SK-N-SH treated with all-trans-retinoic acid at 6 μM for 48 hours (cell line): Measurements from ENCODE around the gene CYB5B.

Source experiments
- ATAC-seq: fragments of 200-7000 bp; cut with Tn5 transposase; 3 replicates; pipeline ENCODE4 v1.9.1; 2020; ENCODE audit warnings: mild to moderate bottlenecking, moderate library complexity
- ARNTL ChIP-seq: fragments of 450-650 bp; formaldehyde crosslinking; IDR thresholded peaks from 2 replicates; pipeline ENCODE4 v1.5.0; 2020; ENCODE audit warnings: low read depth, mild to moderate bottlenecking, moderate library complexity, borderline replicate concordance
- BACH2 ChIP-seq: fragments of 250-450 bp; sonication (Bioruptor Pico); IDR thresholded peaks from 2 replicates; pipeline ENCODE4 v1.9.0; 2021; ENCODE audit warnings: mild to moderate bottlenecking, borderline replicate concordance
- OSR1 ChIP-seq: fragments of 250-450 bp; sonication (Bioruptor Pico); IDR thresholded peaks from 2 replicates; pipeline ENCODE4 v1.8.0; 2022; ENCODE audit warnings: moderate library complexity, mild to moderate bottlenecking, inconsistent platforms
- PPARA ChIP-seq: fragments of 250-450 bp; sonication (Bioruptor Pico); IDR thresholded peaks from 2 replicates; pipeline ENCODE4 v1.5.0; 2020; ENCODE audit warnings: mild to moderate bottlenecking, borderline replicate concordance
- TCF4 ChIP-seq: fragments of 250-450 bp; sonication (Bioruptor Pico); IDR thresholded peaks from 2 replicates; pipeline ENCODE4 v1.8.0; 2021; ENCODE audit warnings: mild to moderate bottlenecking, moderate library complexity, borderline replicate concordance
- TOX ChIP-seq: fragments of 250-450 bp; sonication (Bioruptor Pico); IDR thresholded peaks from 2 replicates; pipeline ENCODE4 v1.8.0; 2021; ENCODE audit warnings: mild to moderate bottlenecking, moderate library complexity, borderline replicate concordance
- ZC3H10 ChIP-seq: fragments of 250-450 bp; sonication (Bioruptor Pico); IDR thresholded peaks from 2 replicates; pipeline ENCODE4 v1.5.1; 2021; ENCODE audit warnings: mild to moderate bottlenecking, moderate library complexity
- ZFP3 ChIP-seq: fragments of 250-450 bp; sonication (Bioruptor Pico); IDR thresholded peaks from 2 replicates; pipeline ENCODE4 v1.5.0; 2020; ENCODE audit warnings: mild to moderate bottlenecking, moderate library complexity
- ZFP30 ChIP-seq: fragments of 450-650 bp; formaldehyde crosslinking; IDR thresholded peaks from 2 replicates; pipeline ENCODE4 v1.5.0; 2022; ENCODE audit warnings: mild to moderate bottlenecking, moderate library complexity
- ZNF565 ChIP-seq: fragments of 450-650 bp; formaldehyde crosslinking; conservative IDR thresholded peaks from 2 replicates; pipeline ENCODE4 v1.5.0; 2020; ENCODE audit warnings: low read depth, mild to moderate bottlenecking, moderate library complexity
- ZNF8 ChIP-seq: fragments of 450-650 bp; formaldehyde crosslinking; IDR thresholded peaks from 2 replicates; pipeline ENCODE4 v1.5.0; 2020; ENCODE audit warnings: mild to moderate bottlenecking, moderate library complexity
- TF ChIP-seq, protein P1 (sequence below): fragments of 250-450 bp; sonication (Bioruptor Pico); IDR thresholded peaks from 2 replicates; pipeline ENCODE4 v1.8.0; 2020; ENCODE audit warnings: mild to moderate bottlenecking, moderate library complexity, borderline replicate concordance
- TF ChIP-seq, protein P2 (sequence below): fragments of 250-450 bp; sonication (Bioruptor Pico); IDR thresholded peaks from 2 replicates; pipeline ENCODE4 v1.5.0; 2020; ENCODE audit warnings: mild to moderate bottlenecking, moderate library complexity

Gene CYB5B

DNA sequence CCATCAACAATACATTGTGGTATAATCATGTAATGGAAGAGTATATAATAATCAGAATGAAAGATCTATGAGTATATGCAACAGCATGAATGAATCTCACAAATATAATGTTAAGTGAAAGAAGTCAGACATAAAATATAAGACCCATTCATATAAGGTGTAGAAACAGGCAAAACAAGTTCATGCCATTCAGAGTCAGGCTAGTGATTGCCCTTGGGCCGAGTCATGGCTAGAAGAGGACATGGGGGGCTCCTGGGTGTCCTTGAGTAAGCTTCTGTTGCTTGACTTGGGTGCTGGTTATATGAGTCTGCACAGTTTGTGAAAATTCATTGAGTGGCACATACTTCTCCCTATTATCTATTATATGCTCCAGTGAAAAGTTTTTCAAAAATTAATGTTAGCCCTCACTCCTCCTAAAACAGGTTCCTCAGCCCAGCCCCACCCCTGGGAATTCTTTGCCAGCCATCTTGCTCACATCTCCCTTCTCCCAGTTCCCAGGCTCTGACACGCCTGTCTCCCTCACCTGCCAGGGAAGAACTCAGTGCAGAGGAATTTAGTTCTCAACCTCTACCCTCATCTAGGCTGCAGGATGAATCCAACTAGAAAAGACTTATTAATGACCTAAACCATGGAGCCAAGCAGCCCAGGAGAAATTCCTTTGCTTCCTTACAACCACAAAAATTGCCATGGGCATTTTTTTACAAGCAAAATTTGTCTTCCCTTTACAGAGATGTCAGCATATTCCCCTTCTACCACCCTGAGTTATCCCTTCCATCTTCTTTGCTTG lies 89.0 kb downstream of the CYB5B start:
- TF ChIP-seq ZNF8 (CRISPR knock-in tag): no peak
- TF ChIP-seq TOX (CRISPR knock-in tag): no peak
- TF ChIP-seq, protein P1, sequence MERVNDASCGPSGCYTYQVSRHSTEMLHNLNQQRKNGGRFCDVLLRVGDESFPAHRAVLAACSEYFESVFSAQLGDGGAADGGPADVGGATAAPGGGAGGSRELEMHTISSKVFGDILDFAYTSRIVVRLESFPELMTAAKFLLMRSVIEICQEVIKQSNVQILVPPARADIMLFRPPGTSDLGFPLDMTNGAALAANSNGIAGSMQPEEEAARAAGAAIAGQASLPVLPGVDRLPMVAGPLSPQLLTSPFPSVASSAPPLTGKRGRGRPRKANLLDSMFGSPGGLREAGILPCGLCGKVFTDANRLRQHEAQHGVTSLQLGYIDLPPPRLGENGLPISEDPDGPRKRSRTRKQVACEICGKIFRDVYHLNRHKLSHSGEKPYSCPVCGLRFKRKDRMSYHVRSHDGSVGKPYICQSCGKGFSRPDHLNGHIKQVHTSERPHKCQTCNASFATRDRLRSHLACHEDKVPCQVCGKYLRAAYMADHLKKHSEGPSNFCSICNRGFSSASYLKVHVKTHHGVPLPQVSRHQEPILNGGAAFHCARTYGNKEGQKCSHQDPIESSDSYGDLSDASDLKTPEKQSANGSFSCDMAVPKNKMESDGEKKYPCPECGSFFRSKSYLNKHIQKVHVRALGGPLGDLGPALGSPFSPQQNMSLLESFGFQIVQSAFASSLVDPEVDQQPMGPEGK (CRISPR knock-in tag): no peak
- no peak for TF ChIP-seq TCF4 (CRISPR knock-in tag)
- TF ChIP-seq, all 23 proteins: peak for 0
- ATAC-seq: peak; percentile 81

DNA sequence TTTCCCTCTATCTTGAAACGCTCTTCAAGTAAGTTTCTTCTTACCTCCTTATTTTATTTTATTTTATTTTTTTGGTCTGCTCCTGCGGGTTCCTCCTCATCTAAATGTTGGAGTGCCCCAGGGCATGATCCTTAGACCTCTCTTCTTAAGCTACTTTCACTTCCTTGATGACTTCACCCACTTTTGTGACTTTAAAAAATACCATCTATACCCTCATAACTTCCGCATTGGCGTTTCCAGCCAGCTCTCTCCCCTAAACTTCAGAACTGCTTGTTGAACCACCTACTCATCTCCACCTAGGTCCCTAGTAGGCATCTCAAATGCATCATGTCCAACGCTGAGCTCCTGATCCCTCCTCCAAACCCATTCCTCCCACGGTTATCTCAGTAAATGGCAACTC lies 89.9 kb downstream of the CYB5B start:
- ATAC-seq: no peak
- TF ChIP-seq ZFP30 (CRISPR knock-in tag) (no peak), ZC3H10 (no peak), TCF4 (CRISPR knock-in tag) (no peak), ZNF565 (CRISPR knock-in tag) (no peak), OSR1 (CRISPR knock-in tag) (no peak), ZFP3 (no peak), BACH2 (no peak), ARNTL (CRISPR knock-in tag) (no peak), TOX (CRISPR knock-in tag) (no peak), PPARA (CRISPR knock-in tag) (no peak), ZNF8 (CRISPR knock-in tag) (no peak)
- TF ChIP-seq, protein P2, sequence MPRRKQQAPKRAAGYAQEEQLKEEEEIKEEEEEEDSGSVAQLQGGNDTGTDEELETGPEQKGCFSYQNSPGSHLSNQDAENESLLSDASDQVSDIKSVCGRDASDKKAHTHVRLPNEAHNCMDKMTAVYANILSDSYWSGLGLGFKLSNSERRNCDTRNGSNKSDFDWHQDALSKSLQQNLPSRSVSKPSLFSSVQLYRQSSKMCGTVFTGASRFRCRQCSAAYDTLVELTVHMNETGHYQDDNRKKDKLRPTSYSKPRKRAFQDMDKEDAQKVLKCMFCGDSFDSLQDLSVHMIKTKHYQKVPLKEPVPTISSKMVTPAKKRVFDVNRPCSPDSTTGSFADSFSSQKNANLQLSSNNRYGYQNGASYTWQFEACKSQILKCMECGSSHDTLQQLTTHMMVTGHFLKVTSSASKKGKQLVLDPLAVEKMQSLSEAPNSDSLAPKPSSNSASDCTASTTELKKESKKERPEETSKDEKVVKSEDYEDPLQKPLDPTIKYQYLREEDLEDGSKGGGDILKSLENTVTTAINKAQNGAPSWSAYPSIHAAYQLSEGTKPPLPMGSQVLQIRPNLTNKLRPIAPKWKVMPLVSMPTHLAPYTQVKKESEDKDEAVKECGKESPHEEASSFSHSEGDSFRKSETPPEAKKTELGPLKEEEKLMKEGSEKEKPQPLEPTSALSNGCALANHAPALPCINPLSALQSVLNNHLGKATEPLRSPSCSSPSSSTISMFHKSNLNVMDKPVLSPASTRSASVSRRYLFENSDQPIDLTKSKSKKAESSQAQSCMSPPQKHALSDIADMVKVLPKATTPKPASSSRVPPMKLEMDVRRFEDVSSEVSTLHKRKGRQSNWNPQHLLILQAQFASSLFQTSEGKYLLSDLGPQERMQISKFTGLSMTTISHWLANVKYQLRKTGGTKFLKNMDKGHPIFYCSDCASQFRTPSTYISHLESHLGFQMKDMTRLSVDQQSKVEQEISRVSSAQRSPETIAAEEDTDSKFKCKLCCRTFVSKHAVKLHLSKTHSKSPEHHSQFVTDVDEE (CRISPR knock-in tag): no peak
- TF ChIP-seq, protein P1 (CRISPR knock-in tag): no peak
